H1 (cell line): ENCODE measurements around the gene CARD14. TPM values are rescaled to one million over a fixed set of nuclear protein-coding genes. Genes with fewer than 3 reads are reported as not detected.

Experiments
- JUN ChIP-seq: IDR thresholded peaks from 2 replicates; pipeline ENCODE4 v1.6.1; 2011; ENCODE audit warnings: low read depth, mild to moderate bottlenecking, improper control_type of control experiment, low read length
- NRF1 ChIP-seq: IDR thresholded peaks from 2 replicates; pipeline ENCODE4 v1.6.1; 2011; ENCODE audit warnings: mild to moderate bottlenecking, low read depth, low read length, improper control_type of control experiment
- RFX5 ChIP-seq: IDR thresholded peaks from 2 replicates; pipeline ENCODE4 v1.6.1; 2011; ENCODE audit warnings: low read depth, low read length, improper control_type of control experiment, borderline replicate concordance
- SP1 ChIP-seq: IDR thresholded peaks from 2 replicates; pipeline ENCODE4 v1.6.1; 2011; ENCODE audit warnings: low read depth, low read length
- SP4 ChIP-seq: IDR thresholded peaks from 2 replicates; pipeline ENCODE4 v1.6.1; 2012; ENCODE audit warnings: low read length, inconsistent platforms
- TAF7 ChIP-seq: optimal IDR thresholded peaks from 2 replicates; pipeline ENCODE3; 2011; ENCODE audit warnings: low read depth, mild to moderate bottlenecking, inconsistent platforms, low read length, moderate library complexity, borderline replicate concordance
- TCF12 ChIP-seq: IDR thresholded peaks from 2 replicates; pipeline ENCODE4 v1.6.1; 2011; ENCODE audit warnings: low read depth, mild to moderate bottlenecking, low read length
- polyA plus RNA-seq, 7 experiments: library from polyadenylated mRNA; depleted of rRNA in 3 of 7; stranded (reverse) in 5 of 7; unstranded in 2 of 7; fragments of >200 nt in 5 of 7; fragments of 200-250 nt in 2 of 7; gene quantifications; 1 replicate in 5 of 7; 2 replicates in 1 of 7; 4 replicates in 1 of 7; pipeline versions ENCODE4 v1.2.1 to v1.2.3, GENCODE V29; 2011 to 2013; ENCODE audit warnings: missing spikeins in 2 of 7, mixed read lengths in 2 of 7
- total RNA-seq: library from RNA; stranded (reverse); fragmentation: NEBNext Ultra II Directional; extraction: Animal tissue kit (Norgen Biotek cat#: 25700); gene quantifications from 2 replicates; pipeline ENCODE4 v1.2.1, GENCODE V29; 2021
- TF ChIP-seq, protein P1 (sequence below), 3 experiments: IDR thresholded peaks; 1 replicate in 2 of 3; 2 replicates in 1 of 3; pipeline versions ENCODE4 v1.5.1 to v1.6.1; 2011; ENCODE audit warnings: low read length in 3 of 3, mild to moderate bottlenecking in 3 of 3, inconsistent platforms in 2 of 3, low read depth in 1 of 3, moderate library complexity in 1 of 3; ENCODE audit not compliant: insufficient read depth in 1 of 3; ENCODE audit errors: control extremely low read depth in 1 of 3
- TF ChIP-seq, protein P2 (sequence below): IDR thresholded peaks from 2 replicates; pipeline ENCODE4 v1.6.1; 2011; ENCODE audit warnings: low read length, improper control_type of control experiment

CARD14 gene
- total and polyA plus RNA-seq, 2 of the 8 experiments (the other 6 are each of a cell fraction or from before 2014, with no cell fraction given): 0.08 TPM; not detected in 1

GRCh38 chr17:80152081-80152702 is 17.6 kb upstream of the CARD14 start (continued):
- TF ChIP-seq, protein P1, sequence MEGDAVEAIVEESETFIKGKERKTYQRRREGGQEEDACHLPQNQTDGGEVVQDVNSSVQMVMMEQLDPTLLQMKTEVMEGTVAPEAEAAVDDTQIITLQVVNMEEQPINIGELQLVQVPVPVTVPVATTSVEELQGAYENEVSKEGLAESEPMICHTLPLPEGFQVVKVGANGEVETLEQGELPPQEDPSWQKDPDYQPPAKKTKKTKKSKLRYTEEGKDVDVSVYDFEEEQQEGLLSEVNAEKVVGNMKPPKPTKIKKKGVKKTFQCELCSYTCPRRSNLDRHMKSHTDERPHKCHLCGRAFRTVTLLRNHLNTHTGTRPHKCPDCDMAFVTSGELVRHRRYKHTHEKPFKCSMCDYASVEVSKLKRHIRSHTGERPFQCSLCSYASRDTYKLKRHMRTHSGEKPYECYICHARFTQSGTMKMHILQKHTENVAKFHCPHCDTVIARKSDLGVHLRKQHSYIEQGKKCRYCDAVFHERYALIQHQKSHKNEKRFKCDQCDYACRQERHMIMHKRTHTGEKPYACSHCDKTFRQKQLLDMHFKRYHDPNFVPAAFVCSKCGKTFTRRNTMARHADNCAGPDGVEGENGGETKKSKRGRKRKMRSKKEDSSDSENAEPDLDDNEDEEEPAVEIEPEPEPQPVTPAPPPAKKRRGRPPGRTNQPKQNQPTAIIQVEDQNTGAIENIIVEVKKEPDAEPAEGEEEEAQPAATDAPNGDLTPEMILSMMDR (IDR thresholded peaks at IDR 0.05; ENCODE audit: control extremely low read depth in 1 of 3, insufficient read depth in 1 of 3, low read depth in 1 of 3, low read length in 3 of 3): no peak
- TF ChIP-seq TCF12 (no peak), TAF7 (no peak), SP1 (no peak), SP4 (no peak), RFX5 (no peak), JUN (no peak), NRF1 (no peak)
- TF ChIP-seq, protein P2, sequence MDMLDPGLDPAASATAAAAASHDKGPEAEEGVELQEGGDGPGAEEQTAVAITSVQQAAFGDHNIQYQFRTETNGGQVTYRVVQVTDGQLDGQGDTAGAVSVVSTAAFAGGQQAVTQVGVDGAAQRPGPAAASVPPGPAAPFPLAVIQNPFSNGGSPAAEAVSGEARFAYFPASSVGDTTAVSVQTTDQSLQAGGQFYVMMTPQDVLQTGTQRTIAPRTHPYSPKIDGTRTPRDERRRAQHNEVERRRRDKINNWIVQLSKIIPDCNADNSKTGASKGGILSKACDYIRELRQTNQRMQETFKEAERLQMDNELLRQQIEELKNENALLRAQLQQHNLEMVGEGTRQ: no peak
- TF ChIP-seq, all 59 proteins: peak for 0
